ENCODE results near the gene ZFYVE28. TPM values are rescaled to one million over a fixed set of nuclear protein-coding genes. Genes with fewer than 3 reads are reported as not detected.

The ZFYVE28 gene
- total and polyA plus RNA-seq, 11 donors: 2.6 to 11.9 (median 5.5) TPM

DNA sequence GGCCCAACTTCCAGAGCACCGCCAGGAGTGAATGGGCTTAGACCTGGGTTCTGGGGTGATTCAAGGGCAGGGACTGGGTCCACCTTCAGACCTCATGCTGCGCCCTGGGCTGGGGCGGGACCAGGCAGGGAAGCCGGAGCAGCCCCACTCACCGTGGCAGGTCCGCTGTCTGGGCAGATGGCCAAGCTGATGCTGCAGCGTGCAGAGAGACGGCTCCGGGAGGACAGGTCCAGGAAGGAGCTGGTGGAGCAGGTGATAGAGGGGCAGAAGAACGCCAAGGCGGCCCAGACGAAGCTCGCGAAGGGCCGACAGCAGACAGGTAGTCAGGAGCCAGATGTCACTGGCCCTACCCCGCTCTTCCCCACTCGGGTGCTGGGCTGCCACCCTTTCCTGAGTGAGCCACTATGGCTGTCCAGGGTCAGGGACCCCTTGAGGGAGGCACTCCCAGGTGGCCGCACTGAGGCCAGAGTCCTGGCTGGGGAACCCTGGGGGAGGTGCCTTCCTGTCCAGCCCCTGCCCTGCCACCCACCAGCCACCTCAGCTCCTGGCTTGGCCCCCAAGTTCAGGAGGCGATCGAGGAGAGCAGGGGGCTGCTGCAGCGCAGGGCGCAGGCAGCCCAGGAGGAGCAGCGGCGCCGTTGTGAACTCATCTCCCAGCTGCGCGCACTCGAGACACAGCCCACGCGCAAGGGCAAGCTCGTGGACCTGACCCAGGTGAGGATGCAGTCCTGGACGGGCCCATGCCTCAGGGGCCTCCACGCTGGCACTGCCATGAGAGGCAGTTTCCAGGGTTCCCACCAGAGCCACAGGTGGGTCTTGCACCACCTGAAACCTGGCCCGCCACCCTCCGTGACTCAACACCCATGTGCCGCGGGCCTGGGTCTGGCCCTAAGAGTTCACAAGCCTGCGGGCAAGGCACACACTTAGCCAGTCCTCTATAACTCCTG, 40.4 kb upstream of the ZFYVE28 start:
- DNase-seq (no peak), ATAC-seq (no peak)
- intact Hi-C loops (cut with DNase I): no loop called here
- no peaks in the 10 kb centered on the region for H3K36me3 ChIP-seq
- no peak for TF ChIP-seq POLR2A (IDR thresholded peaks at IDR 0.05)
- TF ChIP-seq, protein P1, sequence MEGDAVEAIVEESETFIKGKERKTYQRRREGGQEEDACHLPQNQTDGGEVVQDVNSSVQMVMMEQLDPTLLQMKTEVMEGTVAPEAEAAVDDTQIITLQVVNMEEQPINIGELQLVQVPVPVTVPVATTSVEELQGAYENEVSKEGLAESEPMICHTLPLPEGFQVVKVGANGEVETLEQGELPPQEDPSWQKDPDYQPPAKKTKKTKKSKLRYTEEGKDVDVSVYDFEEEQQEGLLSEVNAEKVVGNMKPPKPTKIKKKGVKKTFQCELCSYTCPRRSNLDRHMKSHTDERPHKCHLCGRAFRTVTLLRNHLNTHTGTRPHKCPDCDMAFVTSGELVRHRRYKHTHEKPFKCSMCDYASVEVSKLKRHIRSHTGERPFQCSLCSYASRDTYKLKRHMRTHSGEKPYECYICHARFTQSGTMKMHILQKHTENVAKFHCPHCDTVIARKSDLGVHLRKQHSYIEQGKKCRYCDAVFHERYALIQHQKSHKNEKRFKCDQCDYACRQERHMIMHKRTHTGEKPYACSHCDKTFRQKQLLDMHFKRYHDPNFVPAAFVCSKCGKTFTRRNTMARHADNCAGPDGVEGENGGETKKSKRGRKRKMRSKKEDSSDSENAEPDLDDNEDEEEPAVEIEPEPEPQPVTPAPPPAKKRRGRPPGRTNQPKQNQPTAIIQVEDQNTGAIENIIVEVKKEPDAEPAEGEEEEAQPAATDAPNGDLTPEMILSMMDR (IDR thresholded peaks at IDR 0.05): no peak
- H3K27ac ChIP-seq: no peak overlapping the region
- no peak overlapping the region for H3K4me3 ChIP-seq
- peaks cover 0 to 12% (median 0%) of the 10 kb centered on the region in 9 donors for H3K27me3 ChIP-seq
- H3K9me3 ChIP-seq: no peaks in the 10 kb centered on the region
- WGBS, 4 donors: 75 to 83% (median 82%) methylated on average over 36 to 38 of the region's 38 CpGs
- peaks cover 0 to 15% (median 8%) of the 10 kb centered on the region in 12 donors for H3K4me1 ChIP-seq

DNA sequence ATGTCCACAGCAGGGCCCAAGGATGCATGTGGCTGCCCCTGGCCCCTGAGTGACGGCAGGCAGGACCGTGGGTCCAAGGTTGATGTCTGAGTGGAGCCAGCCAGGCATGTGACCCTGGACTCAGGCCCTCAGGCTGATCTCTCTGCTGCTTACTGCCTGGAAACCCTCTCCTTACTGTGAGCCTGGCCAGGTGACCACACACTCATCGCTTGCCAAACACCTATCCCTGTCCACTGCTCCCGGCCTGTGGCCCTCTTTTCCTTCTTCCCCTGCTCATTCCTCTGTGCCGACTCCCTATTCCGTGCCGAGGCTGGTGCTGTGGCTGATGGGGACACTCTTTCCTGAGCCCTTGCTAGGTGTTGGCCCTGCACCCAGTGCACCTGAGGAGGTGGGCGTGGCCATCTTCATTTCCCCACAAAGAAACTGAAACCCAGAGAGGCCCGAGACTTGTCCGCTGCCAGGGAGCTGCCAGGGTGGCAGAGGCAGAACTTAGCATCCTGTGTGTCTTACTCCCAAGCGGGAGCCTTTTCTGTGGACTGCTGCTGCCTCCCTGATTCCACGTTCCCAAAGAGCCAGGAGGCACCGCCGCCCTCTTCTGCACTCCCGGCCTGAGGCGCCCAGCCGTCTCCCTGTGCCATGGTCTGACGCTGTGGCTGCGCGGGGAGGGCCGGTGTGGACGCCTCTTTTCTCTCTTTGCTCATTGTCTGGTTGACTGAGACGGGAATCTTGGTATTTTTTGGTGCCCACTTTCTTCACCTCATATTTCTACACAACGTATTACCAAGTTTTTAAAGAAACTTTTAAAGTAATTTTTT, 39.2 kb upstream of the ZFYVE28 start:
- Histone ChIP-seq H3K4me3 (no peak overlapping the region), H3K27ac (no peak overlapping the region), H3K4me1 (peaks cover 0 to 9% (median 5%) of the 10 kb centered on the region in 12 donors), H3K27me3 (peaks cover 0 to 12% (median 0%) of the 10 kb centered on the region in 9 donors), H3K36me3 (no peaks in the 10 kb centered on the region), H3K9me3 (no peaks in the 10 kb centered on the region)
- ATAC-seq: no peak
- no peak for DNase-seq
- 83 to 86% (median 84%) methylated on average over 24 of the region's 24 CpGs for WGBS, 4 donors
- no peak for TF ChIP-seq POLR2A (IDR thresholded peaks at IDR 0.05)
- TF ChIP-seq, protein P1 (IDR thresholded peaks at IDR 0.05): no peak
- intact Hi-C loops (cut with DNase I): no loop called here

DNA sequence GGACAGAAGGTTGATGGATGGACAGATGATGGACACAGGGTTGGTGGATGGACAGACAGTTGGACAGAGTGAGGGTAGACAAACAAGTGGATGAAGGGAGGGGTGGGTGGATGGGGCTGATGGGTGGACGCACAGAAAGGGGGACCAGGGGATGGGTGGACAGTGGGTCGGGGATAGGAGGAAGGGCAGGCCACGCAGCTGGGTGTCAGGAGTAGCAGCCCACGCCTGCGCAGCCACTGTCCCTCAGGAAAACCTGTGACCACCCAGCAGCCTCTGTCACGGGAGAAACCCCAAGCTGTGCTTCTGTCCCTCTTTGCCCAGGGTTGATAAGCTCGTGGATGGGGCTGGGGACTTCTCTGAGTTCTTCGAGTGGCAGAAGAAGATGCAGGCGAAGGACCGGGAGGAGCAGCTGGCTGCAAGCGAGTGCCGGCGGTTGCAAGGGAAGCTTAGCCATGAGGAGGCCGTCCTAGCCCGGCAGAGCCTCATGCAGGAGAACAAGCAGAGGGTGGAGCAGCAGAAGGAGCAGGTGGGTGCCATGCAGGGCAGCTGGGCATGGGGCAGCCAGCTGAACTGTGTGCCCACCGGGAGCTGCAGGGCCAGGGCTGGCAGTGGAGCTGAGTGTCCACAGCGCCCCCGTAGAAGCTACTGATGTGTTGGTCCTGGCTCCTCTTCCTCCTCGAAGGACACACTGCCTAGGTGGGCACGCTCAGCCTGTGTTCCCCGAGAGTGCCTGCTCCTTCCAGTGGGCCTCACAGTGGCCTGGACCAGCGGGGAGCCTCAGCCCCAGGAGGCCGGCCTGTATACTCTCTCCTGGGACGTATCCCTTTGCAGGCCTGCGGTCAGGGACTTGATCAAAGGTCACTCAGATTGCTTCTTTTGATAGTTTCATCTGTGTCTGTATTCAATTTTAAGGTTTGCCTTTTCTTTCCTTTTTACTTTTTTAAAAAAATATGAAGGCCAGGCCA, 33.7 kb upstream of the ZFYVE28 start:
- WGBS, 4 donors: 83 to 88% (median 84%) methylated on average over 25 of the region's 25 CpGs
- no peak for DNase-seq
- no peak overlapping the region for H3K27ac ChIP-seq
- H3K27me3 ChIP-seq: no peaks in the 10 kb centered on the region
- ATAC-seq: no peak
- no peak overlapping the region for H3K4me3 ChIP-seq
- H3K36me3 ChIP-seq: no peaks in the 10 kb centered on the region
- H3K9me3 ChIP-seq: no peaks in the 10 kb centered on the region
- TF ChIP-seq, protein P1 (IDR thresholded peaks at IDR 0.05): no peak
- no peak for TF ChIP-seq POLR2A (IDR thresholded peaks at IDR 0.05)
- intact Hi-C loops (cut with DNase I): no loop called here
- no peaks in the 10 kb centered on the region for H3K4me1 ChIP-seq
